Esophagus muscularis mucosa (tissue), 4 donors: ENCODE data around the gene TIGD1. TPM values are rescaled to one million over a fixed set of nuclear protein-coding genes. Genes with fewer than 3 reads are reported as not detected.

Experiments
- DNase-seq: peaks from one replicate; pipeline ENCODE4 v3.0.0-alpha.2; 2017; ENCODE audit errors: extremely low spot score
- H3K27ac ChIP-seq, 4 donors: fragments of 200-600 bp; sonication (generic); replicated peaks in 1 of 4; 1 replicate in 3 of 4; 2 replicates in 1 of 4; pipeline ENCODE4 v1.5.1; 2016 to 2019; ENCODE audit warnings: mild to moderate bottlenecking in 1 of 4
- H3K27me3 ChIP-seq, 4 donors: fragments of 200-600 bp; sonication (generic); one replicate each; pipeline versions ENCODE4 v1.5.1 to v1.6.0; 2016 to 2019
- H3K36me3 ChIP-seq, 4 donors: fragments of 200-600 bp; sonication (generic); one replicate each; pipeline ENCODE4 v1.5.1; 2016 to 2019
- H3K4me1 ChIP-seq, 4 donors: fragments of 200-600 bp; sonication (generic); one replicate each; pipeline ENCODE4 v1.5.1; 2016 to 2019
- H3K4me3 ChIP-seq, 4 donors: fragments of 200-600 bp; sonication (generic); 1 replicate in 2 of 4; 2 replicates in 2 of 4; pipeline ENCODE4 v1.5.1; 2016 to 2019; ENCODE audit warnings: mild to moderate bottlenecking in 4 of 4, moderate library complexity in 1 of 4
- H3K9me3 ChIP-seq, 4 donors: fragments of 200-600 bp; sonication (generic); 1 replicate in 3 of 4; 2 replicates in 1 of 4; pipeline ENCODE4 v1.5.1; 2016 to 2019
- CTCF ChIP-seq, 3 experiments: fragments of 200-600 bp in 2 of 3; fragments of 450-650 bp in 1 of 3; sonication (generic) in 2 of 3; IDR thresholded peaks; one replicate each; pipeline ENCODE4 v1.5.1; 2017 to 2019; ENCODE audit warnings: antibody characterized with exemption in 3 of 3, mild to moderate bottlenecking in 2 of 3, moderate library complexity in 1 of 3
- EP300 ChIP-seq: sonication (generic); formaldehyde crosslinking; IDR thresholded peaks from one replicate; pipeline ENCODE4 v1.6.1; 2017; ENCODE audit warnings: antibody characterized with exemption
- POLR2A ChIP-seq: fragments of 450-650 bp; IDR thresholded peaks from one replicate; pipeline ENCODE4 v1.6.1; 2017; ENCODE audit warnings: antibody characterized with exemption, moderate library complexity, mild to moderate bottlenecking, low read depth
- POLR2AphosphoS5 ChIP-seq, 2 donors: sonication (generic); formaldehyde crosslinking; IDR thresholded peaks; one replicate each; pipeline ENCODE4 v1.6.1; 2017; ENCODE audit warnings: antibody characterized with exemption in 2 of 2
- WGBS: methylation state at CpG from one replicate; pipeline ENCODE4 v1.1.5; 2018; 5-methylcytosine and 5-hydroxymethylcytosine counted together
- intact Hi-C: fragments of 100-400 bp; cut with DNase I; formaldehyde crosslinking; loops from one replicate; pipeline ENCODE4 v1.15.1; 2023
- total RNA-seq, 4 donors: library from RNA; depleted of rRNA; stranded (reverse); fragments of >200 nt; gene quantifications; one replicate each; pipeline versions ENCODE4 v1.1.0 to v1.2.1, GENCODE V29; 2016

TIGD1 gene
- total RNA-seq, 4 donors from 2014 or later: 1.2 to 1.7 (median 1.6) TPM

- Histone ChIP-seq H3K36me3 (no peaks in the 10 kb centered on the region), H3K4me3 (no peak overlapping the region), H3K4me1 (peaks cover 31 to 43% (median 38%) of the 10 kb centered on the region in 4 donors), H3K27me3 (peaks cover 6 to 67% (median 43%) of the 10 kb centered on the region in 4 donors), H3K9me3 (no peaks in the 10 kb centered on the region), H3K27ac (no peak overlapping the region)
- no peak for DNase-seq
- intact Hi-C loops: loop anchor here (10.0 kb wide), 1 partner anchor 622 kb away; no protein-coding TSS in a partner anchor
- TF ChIP-seq EP300: no peak
- TF ChIP-seq POLR2AphosphoS5 (IDR thresholded peaks at IDR 0.05): no peak
- no peak for TF ChIP-seq POLR2A
- no peak for TF ChIP-seq CTCF (IDR thresholded peaks at IDR 0.05)
- 100% methylated on average over 1 of the region's 13 CpGs for WGBS
These were observed 23.9 kb downstream of the TIGD1 start for GRCh38 chr2:232526372-232526941.

- no peak for TF ChIP-seq EP300
- no peak for TF ChIP-seq POLR2A
- TF ChIP-seq CTCF (IDR thresholded peaks at IDR 0.05): no peak
- no peak for TF ChIP-seq POLR2AphosphoS5 (IDR thresholded peaks at IDR 0.05)
- H3K36me3 ChIP-seq: no peaks in the 10 kb centered on the region
- 18% methylated on average over 7 of the region's 18 CpGs for WGBS
- H3K9me3 ChIP-seq: no peaks in the 10 kb centered on the region
- peaks cover 6 to 69% (median 44%) of the 10 kb centered on the region in 4 donors for H3K27me3 ChIP-seq
- H3K4me1 ChIP-seq: peaks cover 31 to 43% (median 38%) of the 10 kb centered on the region in 4 donors
- DNase-seq: no peak
- intact Hi-C loops: loop anchor here (10.0 kb wide), 1 partner anchor 621 kb away; no protein-coding TSS in a partner anchor
- no peak within 1 kb of the TSS for H3K27ac ChIP-seq
- no peak within 1 kb of the TSS for H3K4me3 ChIP-seq
These were observed 24.5 kb downstream of the TIGD1 start, which contains the start of gene CHRND for GRCh38 chr2:232525791-232526371. CHRND (plus strand) TSS chr2:232526160; CDS start chr2:232526216, 56 bp downstream.

- no peak for DNase-seq
- Histone ChIP-seq H3K9me3 (no peaks in the 10 kb centered on the region), H3K27ac (no peak overlapping the region), H3K36me3 (no peaks in the 10 kb centered on the region), H3K27me3 (peaks cover 6 to 70% (median 44%) of the 10 kb centered on the region in 4 donors), H3K4me3 (no peak overlapping the region), H3K4me1 (peaks cover 31 to 43% (median 38%) of the 10 kb centered on the region in 4 donors)
- intact Hi-C loops: loop anchor here (10.0 kb wide), 1 partner anchor 620 kb away; no protein-coding TSS in a partner anchor
- TF ChIP-seq POLR2AphosphoS5 (IDR thresholded peaks at IDR 0.05) (no peak), POLR2A (no peak), CTCF (IDR thresholded peaks at IDR 0.05) (no peak), EP300 (no peak)
- 60% methylated on average over 1 of the region's 14 CpGs for WGBS
These were observed 25.2 kb downstream of the TIGD1 start for GRCh38 chr2:232525199-232525598.

GRCh38 chr2:232524771-232525170, 25.6 kb downstream of the TIGD1 start:
- peaks cover 31 to 43% (median 38%) of the 10 kb centered on the region in 4 donors for H3K4me1 ChIP-seq
- TF ChIP-seq CTCF (IDR thresholded peaks at IDR 0.05): no peak
- TF ChIP-seq POLR2A: no peak
- no peak for TF ChIP-seq EP300
- TF ChIP-seq POLR2AphosphoS5 (IDR thresholded peaks at IDR 0.05): no peak
- DNase-seq: no peak
- peaks cover 6 to 74% (median 44%) of the 10 kb centered on the region in 4 donors for H3K27me3 ChIP-seq
- H3K36me3 ChIP-seq: no peaks in the 10 kb centered on the region
- 55% methylated on average over 6 of the region's 6 CpGs for WGBS
- H3K9me3 ChIP-seq: no peaks in the 10 kb centered on the region
- H3K27ac ChIP-seq: no peak overlapping the region
- intact Hi-C loops: loop anchor here (10.0 kb wide), 1 partner anchor 620 kb away; no protein-coding TSS in a partner anchor
- H3K4me3 ChIP-seq: no peak overlapping the region
